ENCODE measurements around the gene IRF2BPL. TPM values are rescaled to one million over a fixed set of nuclear protein-coding genes. Genes with fewer than 3 reads are reported as not detected.

IRF2BPL gene
- total RNA-seq, 1 donor: 21.6 TPM

DNA sequence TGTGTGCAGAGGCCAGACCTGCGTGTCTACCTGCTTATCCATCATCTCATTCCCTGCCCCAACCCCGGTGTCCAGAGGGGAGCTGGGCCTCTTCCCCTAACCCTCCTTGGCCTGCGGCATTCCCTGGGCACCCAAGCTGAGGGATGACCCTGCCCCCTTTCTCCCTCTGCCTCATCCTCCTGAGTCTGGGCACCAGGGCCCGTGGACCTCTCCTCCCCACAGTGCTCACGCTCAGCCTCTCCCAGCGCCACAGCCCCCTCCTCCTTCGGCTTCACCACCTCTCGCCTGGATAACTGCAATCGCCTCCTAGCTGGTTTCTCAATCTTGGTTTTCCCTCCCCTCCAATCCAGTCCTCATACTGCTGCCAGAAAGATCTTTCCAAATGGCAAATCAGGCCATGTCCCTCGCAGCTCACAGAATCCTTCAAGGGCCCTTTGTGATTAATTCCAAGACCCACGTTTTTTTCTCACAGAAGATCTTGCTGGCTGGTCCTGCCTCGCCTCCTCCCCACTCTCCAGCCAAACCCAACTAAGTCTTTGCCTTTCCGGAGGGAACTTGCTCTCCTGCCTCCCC lies 16.2 kb downstream of the IRF2BPL start:
- H3K4me3 ChIP-seq (ENCODE audit: low read depth, low read length): no peak overlapping the region

DNA sequence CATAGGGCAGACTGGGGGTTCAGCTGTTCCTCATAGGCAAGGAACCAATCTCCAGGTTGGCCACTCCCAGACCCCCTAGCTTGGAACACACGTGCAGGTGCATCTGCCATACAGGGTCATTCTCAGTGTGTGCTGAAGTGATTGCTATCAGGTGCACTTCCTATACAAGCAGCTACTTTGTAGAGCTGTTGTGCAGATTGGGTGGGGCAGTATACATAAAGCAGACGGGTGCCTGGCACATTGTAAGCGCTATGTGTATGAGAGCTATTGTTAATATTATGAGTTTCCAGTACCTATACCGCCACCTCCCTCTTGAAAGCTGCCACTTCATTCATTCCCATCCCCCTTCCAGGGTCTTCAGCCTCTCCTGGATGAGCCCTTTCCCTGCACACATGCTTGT lies 17.3 kb downstream of the IRF2BPL start:
- TF ChIP-seq, protein P1, sequence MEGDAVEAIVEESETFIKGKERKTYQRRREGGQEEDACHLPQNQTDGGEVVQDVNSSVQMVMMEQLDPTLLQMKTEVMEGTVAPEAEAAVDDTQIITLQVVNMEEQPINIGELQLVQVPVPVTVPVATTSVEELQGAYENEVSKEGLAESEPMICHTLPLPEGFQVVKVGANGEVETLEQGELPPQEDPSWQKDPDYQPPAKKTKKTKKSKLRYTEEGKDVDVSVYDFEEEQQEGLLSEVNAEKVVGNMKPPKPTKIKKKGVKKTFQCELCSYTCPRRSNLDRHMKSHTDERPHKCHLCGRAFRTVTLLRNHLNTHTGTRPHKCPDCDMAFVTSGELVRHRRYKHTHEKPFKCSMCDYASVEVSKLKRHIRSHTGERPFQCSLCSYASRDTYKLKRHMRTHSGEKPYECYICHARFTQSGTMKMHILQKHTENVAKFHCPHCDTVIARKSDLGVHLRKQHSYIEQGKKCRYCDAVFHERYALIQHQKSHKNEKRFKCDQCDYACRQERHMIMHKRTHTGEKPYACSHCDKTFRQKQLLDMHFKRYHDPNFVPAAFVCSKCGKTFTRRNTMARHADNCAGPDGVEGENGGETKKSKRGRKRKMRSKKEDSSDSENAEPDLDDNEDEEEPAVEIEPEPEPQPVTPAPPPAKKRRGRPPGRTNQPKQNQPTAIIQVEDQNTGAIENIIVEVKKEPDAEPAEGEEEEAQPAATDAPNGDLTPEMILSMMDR (IDR thresholded peaks at IDR 0.05; ENCODE audit: insufficient read depth, low read length): no peak
- no peak overlapping the region for H3K4me3 ChIP-seq (ENCODE audit: low read depth, low read length)
- DNase-seq (ENCODE audit: low read depth): no peak

More for the DNA sequence above, 16.2 kb downstream of the IRF2BPL start:
- TF ChIP-seq, protein P1 (IDR thresholded peaks at IDR 0.05; ENCODE audit: insufficient read depth, low read length): no peak
- DNase-seq (ENCODE audit: low read depth): no peak

DNA sequence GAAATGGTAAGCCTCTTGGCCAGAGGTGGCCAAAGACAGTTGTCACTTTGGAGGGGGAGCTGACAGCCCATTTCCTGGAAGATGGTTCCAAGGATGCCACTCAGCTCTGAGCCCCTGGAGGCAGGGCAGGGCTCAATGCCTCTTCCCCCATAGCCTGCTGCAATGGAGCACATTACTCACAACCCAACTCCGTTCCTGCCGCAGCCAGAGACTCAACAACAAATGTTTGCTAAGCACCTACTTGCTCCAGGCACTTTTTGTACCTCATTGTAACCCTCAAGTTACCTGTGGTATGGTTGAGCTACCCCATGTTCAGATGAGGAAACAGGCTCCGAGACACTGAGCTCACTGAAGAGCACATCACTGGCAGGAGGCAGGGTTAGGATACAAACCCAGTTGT lies 19.5 kb downstream of the IRF2BPL start:
- no peak overlapping the region for H3K4me3 ChIP-seq (ENCODE audit: low read depth, low read length)
- DNase-seq (ENCODE audit: low read depth): no peak
- TF ChIP-seq, protein P1 (IDR thresholded peaks at IDR 0.05; ENCODE audit: insufficient read depth, low read length): no peak

DNA sequence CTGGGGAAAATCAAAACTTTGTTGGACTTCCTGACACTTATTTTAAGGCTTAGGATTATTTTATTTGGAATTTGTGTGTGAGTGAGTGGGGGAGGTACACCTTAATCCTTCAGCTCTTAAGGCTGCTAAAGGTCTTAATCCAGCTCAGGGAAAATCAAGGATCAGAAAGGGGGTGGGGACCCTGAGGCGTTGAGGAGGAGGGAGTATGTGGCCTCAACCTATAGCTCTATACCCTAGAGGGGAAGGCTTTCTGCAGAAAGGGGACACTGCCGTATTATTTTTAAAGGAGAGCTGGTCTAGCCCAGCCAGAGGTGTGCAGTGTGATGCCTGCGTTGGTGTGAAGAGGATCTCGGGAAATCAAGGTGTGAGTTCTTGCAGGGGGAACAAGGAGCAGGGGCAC lies 20.0 kb downstream of the IRF2BPL start:
- no peak overlapping the region for H3K4me3 ChIP-seq (ENCODE audit: low read depth, low read length)
- TF ChIP-seq, protein P1 (IDR thresholded peaks at IDR 0.05; ENCODE audit: insufficient read depth, low read length): no peak

DNA sequence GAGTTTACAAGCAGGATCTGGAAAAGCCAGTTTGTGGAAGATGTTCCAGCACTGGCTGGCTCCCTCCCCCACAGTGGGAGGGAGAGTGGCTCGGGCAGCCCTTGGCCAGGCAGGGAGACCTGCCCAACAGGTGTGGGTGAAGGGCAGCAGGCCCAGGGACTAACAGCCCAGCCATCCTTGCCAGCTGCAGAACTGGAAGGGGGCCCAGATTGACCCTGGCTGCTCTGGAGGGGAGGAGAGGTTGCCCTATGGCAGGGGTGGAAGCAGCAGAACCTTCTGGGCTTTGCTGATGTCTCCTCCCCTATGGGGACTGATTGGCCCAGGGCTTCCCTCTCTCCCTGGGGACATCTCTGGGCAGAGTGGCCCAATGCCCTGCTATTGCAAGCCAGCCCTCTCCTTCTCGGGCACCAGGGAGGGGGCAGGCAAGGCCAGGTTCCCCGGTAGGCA lies 20.5 kb downstream of the IRF2BPL start:
- DNase-seq (ENCODE audit: low read depth): no peak
- no peak overlapping the region for H3K4me3 ChIP-seq (ENCODE audit: low read depth, low read length)
- TF ChIP-seq, protein P1 (IDR thresholded peaks at IDR 0.05; ENCODE audit: insufficient read depth, low read length): no peak

More for the DNA sequence above, 20.0 kb downstream of the IRF2BPL start:
- no peak for DNase-seq (ENCODE audit: low read depth)

DNA sequence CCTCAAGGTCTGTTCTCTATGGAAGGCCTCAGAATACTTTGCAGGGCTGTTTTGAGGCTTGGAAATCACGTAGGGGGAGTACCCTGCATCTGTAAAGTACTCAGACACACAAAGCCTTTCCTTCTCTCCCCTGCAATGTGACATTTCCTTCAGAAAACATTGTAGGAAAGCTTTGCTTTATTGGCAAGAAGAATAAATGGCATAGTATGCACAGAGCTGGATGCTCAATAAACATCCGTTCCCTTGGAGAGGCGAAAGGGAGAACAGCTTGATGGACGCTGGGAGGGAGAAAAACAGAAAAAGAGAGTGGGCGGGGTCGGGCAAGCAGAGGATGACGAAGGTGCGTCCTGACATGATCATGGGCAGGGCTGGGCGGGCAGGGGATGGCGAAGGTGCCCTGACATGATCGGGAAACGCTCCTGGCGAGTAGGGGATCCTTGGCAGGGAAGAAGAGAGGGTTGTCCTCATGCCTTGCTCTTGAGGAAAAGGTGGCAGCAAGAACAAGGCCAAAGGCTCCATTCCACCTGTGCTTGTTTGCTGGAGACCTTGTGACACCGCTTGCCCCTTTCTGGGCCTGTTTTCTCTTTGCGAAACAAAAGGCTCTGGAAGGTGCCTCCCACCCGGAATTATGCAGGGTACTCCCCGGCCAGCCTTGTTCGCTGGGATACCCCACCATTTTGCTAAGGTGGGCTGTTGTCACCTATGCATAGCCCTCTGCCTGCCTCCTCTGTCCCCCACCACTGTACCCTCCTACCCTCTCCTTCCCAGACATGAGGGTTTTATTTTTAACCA lies 21.1 kb downstream of the IRF2BPL start:
- TF ChIP-seq, protein P1 (IDR thresholded peaks at IDR 0.05; ENCODE audit: insufficient read depth, low read length): no peak
- no peak overlapping the region for H3K4me3 ChIP-seq (ENCODE audit: low read depth, low read length)
- DNase-seq (ENCODE audit: low read depth): no peak
